Activated CD4-positive, alpha-beta T cell treated with anti-CD3 and anti-CD28 coated beads, Interleukin-2, amount 50 U/mL, for 16 hours (primary cell): ENCODE results near the gene ZSCAN22.

Experiments used
- DNase-seq: peaks from one replicate; pipeline ENCODE4 v3.0.0-alpha.2; 2020

The ZSCAN22 gene

DNA sequence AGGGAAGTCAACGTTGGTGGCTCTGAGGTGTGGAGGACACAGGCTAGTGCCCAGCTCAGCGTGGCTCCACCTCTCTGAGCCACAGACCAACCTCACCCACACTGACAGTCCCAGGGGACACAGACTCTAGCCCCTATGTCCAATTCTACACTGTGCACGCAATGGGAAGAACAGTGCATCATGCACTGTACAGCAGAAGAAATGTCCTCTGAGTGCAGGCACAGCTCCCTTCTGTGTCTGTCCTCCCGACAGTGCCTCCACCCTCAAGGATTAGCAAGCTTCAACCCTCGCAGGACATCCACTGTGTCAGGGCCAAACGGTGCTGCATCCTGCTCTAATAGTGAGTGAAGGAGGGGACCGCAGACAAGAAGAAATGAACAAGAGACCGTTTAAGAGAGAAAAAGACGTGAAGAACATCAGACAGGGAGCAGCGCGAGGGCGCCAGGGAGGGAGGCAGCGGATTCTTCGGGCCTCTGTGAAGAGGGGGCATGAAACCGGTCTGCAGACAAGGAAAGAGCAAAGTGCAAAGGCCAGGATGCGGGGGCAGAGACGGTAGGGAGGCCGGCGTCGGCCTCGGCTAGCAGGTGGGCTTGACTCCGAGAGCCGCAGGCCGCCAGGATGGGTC lies 53.4 kb downstream of the ZSCAN22 start:
- DNase-seq = no peak

DNA sequence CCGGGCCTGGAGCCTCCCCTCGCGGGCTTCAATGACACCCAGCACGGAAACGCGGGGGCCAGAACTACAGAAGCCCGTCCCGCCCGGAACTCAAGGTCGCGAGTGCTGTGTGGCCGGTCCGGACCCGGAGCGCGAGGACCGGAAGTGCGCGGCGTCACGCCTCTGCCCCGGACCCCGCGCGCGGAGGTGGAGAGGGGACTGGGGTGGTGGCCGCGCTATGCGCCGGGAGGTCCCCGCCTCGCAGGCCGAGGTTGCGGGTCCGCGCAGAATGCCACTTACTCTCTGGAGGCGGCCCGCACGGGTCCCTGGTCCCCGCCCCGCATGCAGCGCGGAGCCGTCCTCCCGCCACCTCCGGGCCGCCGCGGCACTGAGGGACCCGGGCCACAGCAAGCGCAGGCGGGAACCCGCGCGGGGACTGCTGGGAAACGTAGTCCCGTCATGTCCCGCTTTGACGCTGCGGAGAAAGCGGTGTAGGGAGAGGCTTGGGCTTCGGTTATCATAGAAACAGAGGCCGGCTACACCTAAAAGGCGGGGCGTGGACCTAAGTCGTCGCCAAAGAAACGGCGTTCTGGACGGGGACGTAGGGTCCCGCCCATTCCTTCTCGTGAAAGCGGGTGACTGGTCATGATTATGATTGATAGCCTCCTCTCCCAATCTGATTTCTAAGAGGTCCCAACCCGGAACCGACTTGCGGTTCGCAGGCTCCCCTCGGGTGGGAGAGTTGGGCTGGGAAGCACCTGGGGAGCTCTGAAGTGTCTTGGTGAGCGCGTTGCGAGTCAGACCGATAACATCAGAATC lies 54.1 kb downstream of the ZSCAN22 start, which contains the start of gene ZNF837:
Gene ZNF837, minus strand, starts transcription at position 369 of the 798 bp plus-strand sequence. CDS start 11,698 bp downstream, outside the sequence.
- peak; percentile 100 for DNase-seq

DNA sequence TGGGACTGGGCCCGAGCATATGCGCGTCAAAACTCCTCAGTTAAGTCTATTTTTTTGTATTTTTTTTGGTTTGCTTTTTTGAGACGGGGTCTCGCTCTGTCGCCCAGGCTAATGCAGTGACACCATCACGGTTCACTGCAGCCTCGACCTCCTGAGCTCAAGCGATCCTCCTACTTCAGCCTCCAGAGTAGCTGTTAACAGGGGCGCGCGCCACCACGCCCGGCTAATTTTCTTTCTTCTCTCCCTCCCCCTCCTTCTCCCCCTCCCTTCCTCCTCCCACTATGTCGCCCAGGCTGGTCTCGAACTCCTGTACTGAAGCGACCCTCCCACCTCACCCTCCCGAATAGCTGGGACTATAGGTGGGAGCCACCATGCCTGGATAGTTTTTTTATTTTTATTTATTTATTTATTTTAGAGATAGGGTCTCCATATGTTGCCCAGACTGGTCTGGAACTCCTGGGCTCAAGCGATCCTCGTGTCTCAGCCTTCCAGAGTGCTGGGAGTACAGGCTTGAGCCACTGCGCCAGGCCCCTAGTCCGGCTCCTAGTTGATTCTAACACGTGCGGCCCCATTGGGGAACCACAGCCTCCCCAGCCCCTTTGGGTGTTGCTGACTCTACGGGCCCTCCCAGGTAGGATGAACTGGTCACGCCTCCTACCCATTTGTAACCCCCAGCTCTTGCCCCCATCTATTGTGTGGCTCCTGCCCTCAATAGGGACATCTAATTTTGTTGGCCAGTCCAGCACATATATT lies 54.8 kb downstream of the ZSCAN22 start:
- no peak for DNase-seq

DNA sequence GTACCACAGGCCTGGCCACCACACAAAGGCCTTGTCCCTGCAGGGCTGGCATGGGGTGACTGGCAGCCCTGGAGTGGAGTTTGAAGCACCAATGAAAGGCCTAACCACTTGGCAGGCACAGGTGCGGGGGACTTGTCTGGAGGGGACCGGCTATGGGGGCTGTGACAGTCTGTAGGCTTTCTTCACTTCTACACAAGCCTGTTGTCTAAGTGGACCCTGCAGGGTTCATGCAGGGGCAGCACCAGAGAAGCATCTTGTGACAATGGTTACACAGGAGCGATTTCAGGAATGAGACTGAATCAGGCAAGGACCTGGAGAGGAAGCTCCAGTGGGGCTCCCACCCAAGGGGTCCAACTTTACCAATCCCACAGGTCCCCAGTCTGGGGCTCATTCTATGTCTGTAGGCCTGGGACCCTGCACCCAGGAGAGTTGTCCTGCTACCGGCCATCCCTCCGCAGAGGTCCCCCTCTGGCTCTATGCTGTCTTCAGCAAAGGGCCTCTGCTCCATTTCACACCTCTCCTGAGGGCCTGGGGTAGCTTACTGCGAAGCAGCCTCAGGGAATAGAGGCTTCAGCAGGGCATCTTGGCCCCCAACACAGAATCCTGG lies 56.3 kb downstream of the ZSCAN22 start:
- no peak for DNase-seq

DNA sequence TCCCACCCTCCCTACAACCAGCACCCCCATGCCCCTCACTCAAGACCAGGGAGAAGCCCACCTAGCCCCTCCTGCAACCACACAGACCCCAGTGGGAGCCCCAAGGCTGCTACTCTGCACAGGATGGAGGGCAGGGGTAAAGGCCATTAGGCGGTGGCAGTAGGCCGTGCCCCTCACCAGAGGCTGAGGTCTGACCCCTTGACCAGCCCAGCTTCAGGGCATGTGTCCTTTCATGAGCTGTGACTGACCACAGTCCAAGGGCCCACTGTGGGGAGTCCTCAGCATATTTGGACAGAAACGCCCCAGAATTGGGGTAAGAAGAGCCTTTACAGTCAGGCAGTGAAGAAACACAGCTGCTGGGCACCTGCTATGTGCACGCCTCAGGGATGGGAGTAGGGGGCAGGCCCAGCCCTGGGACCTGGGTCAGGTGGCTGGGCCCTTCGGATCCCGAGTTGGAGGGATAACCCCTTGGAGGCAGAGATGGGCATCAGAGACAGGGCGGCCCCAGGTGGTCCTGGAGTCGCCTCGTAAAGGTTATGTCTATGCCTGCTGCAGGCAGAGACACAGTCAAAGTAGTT lies 58.6 kb downstream of the ZSCAN22 start:
- DNase-seq = no peak

DNA sequence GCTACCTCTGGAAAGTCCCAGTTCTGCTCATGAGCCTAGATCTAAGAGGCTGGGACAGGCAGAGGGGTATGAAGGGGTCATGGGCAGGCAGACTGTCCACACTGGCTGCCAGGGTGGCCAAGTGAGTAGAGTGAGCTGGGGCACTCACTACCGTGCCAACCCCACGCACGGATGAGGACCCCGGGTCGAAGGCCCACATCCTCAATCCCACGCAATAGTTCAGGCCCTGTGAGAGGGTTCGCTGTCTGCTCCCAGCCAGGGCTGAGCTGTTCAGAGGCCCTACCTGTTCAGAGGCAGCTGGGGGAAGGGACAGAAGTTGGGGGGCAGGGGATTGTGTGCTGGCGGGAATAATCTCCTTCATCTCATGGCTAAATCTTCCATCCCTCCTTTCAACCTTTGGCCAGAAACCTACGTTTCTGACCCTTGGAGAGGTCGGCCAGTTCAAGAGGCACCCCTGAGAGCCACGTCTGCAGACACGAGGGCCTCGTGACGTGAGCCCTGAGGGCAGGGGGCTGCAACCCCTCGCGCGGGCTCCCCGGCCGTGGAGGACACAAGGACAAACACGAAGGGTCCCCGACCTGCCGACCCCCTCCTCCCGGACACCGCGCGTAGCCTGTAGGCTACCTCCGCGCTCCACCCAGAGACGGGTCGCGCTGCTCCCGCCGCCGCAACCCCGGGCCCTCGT lies 59.2 kb downstream of the ZSCAN22 start:
- DNase-seq = peak; percentile 34

DNA sequence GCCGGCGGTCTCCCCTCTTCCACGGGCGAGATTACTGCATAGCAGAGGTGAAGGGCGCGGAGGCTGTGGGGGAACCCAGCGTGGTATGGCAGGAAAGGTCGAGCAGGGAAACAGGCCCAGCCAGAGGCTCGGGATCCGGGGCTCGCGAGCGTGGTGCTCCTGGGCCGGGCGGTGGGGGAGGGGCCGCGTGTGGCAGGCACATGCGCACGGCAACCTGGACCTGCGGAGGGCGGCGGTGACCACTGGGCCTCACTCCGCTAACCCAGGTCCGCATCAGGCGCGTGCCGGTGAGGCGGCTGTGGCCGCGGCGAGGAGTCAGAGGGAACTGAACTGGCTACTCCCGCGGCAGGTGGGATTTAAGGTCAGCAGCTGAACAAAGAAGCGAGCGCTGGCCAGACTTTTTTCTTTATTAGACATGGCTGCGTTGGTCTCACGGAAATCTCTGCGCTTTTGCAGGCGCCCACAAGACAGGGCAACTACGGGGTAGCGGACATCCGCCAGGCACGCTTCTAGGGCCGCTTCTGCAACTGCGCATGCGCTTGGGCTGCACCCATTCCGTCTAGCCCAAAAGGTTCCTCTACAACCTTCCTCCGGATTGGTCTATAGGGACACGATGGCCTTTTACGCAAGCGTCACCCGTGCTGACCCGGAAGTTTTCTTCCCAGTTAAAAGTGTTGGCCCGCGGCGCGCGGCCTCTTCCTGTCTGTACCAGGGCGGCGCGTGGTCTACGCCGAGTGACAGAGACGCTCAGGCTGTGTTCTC lies 60.0 kb downstream of the ZSCAN22 start, which contains the start of gene RPS5:
Gene RPS5, plus strand, starts transcription at position 694 of the 762 bp plus-strand sequence. CDS start 869 bp downstream, outside the sequence.
- DNase-seq = peak; percentile 99

DNA sequence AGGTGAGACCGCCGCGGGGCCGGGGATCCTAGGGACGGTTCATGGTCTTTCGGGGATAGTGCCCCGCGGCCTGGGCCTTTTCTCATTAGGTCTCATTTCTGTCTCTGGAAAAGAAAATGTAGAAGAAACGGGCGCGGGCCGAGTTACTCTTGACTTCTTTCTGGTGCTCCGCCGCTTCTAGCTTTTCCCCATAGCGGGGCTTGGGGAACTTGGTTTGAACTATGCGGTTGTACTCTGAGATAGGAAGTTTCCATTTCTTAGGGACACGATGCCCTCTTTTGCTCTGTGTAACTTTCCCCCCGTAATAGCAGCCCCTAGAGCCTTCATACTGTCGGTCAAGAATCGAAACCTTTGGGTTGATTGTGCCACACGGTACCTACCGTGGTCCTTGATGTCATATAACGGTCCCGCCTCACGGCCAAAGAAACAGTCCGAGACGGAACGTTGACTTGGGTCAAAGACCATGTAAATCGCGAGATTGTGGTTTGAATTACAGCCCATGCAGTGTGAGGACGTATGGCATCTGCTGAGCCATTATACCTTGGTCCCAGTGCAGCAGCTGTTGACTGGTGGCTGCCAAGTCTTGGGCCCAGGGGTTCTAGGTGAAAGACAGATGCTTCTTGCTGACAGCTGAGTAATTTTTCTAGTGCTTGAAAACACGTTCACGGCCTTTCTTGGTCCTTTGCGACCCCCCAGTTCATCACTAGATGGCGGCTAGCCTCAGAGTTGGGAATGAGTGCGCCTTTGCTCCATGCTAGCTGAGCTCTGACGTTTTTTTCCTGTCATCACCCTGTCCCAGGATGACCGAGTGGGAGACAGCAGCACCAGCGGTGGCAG lies 60.8 kb downstream of the ZSCAN22 start:
- no peak for DNase-seq

DNA sequence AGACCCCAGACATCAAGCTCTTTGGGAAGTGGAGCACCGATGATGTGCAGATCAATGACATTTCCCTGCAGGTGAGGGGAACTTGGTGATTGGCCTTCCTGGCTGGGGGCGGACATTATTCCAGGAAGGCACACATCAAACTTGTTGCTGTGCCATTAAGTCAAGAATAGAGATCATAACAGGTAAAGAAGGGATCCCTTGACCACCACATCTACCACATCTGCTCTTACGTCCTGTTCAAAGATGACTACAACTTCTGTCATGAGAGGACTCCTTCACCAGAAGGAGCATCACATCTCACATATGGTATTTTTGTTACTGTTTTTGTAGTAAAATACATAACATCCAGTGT lies 61.4 kb downstream of the ZSCAN22 start:
- no peak for DNase-seq
